CD14-positive monocyte (primary cell): ENCODE data around the gene MBNL2. TPM values are rescaled to one million over a fixed set of nuclear protein-coding genes. Genes with fewer than 3 reads are reported as not detected.

ENCODE experiments used
- DNase-seq, 3 donors: peaks; one replicate each; pipeline ENCODE4 v3.0.0-alpha.2; 2011 to 2022
- H2AFZ ChIP-seq: 2 replicates; pipeline ENCODE4 v1.6.0; 2012; ENCODE audit warnings: mild to moderate bottlenecking, low read depth, low read length, inconsistent platforms; ENCODE audit not compliant: insufficient read depth, poor library complexity, severe bottlenecking
- H3K27ac ChIP-seq, 2 donors: 1 replicate in 1 of 2; 2 replicates in 1 of 2; pipeline ENCODE4 v1.5.1; 2012 to 2013; ENCODE audit warnings: low read length in 2 of 2, control low read depth in 1 of 2, inconsistent platforms in 1 of 2, low read depth in 1 of 2, mild to moderate bottlenecking in 1 of 2
- H3K27me3 ChIP-seq, 2 donors: one replicate each; pipeline versions ENCODE4 v1.6.0 to v1.6.1; 2011 to 2013; ENCODE audit warnings: low read length in 2 of 2; ENCODE audit not compliant: control insufficient read depth in 2 of 2, insufficient read depth in 2 of 2
- H3K36me3 ChIP-seq, 2 donors: replicated peaks in 1 of 2; 1 replicate in 1 of 2; 2 replicates in 1 of 2; pipeline versions ENCODE4 v1.5.1 to v1.6.1; 2012 to 2013; ENCODE audit warnings: low read length in 2 of 2, control low read depth in 1 of 2, inconsistent platforms in 1 of 2, mild to moderate bottlenecking in 1 of 2; ENCODE audit not compliant: insufficient read depth in 2 of 2, control insufficient read depth in 1 of 2
- H3K4me1 ChIP-seq, 2 donors: 1 replicate in 1 of 2; 2 replicates in 1 of 2; pipeline versions ENCODE4 v1.5.1 to v1.6.1; 2012 to 2013; ENCODE audit warnings: low read length in 2 of 2, control low read depth in 1 of 2, inconsistent platforms in 1 of 2, mild to moderate bottlenecking in 1 of 2, moderate library complexity in 1 of 2; ENCODE audit not compliant: insufficient read depth in 2 of 2, control insufficient read depth in 1 of 2
- H3K4me2 ChIP-seq: replicated peaks from 2 replicates; pipeline ENCODE3; 2012; ENCODE audit warnings: low read length, moderate library complexity, mild to moderate bottlenecking; ENCODE audit not compliant: poor library complexity, severe bottlenecking; ENCODE audit errors: extremely low read depth
- H3K4me3 ChIP-seq, 3 experiments: fragments of 200-600 bp in 1 of 3; sonication (generic) in 1 of 3; replicated peaks in 1 of 3; 1 replicate in 2 of 3; 2 replicates in 1 of 3; pipeline ENCODE4 v1.5.1; 2011 to 2013; ENCODE audit warnings: low read length in 3 of 3, mild to moderate bottlenecking in 3 of 3, control low read depth in 2 of 3, low read depth in 2 of 3, inconsistent platforms in 1 of 3, moderate library complexity in 1 of 3
- H3K79me2 ChIP-seq: 2 replicates; pipeline ENCODE4 v1.6.0; 2012; ENCODE audit warnings: mild to moderate bottlenecking, control low read depth, inconsistent platforms, low read length, moderate library complexity; ENCODE audit not compliant: insufficient read depth
- H3K9ac ChIP-seq: 2 replicates; pipeline ENCODE4 v1.6.0; 2017; ENCODE audit warnings: low read length, mild to moderate bottlenecking; ENCODE audit not compliant: insufficient read depth, poor library complexity, severe bottlenecking
- H3K9me3 ChIP-seq, 2 donors: replicated peaks in 1 of 2; 1 replicate in 1 of 2; 2 replicates in 1 of 2; pipeline versions ENCODE4 v1.5.1 to v1.6.1; 2012 to 2013; ENCODE audit warnings: low read length in 2 of 2, control low read depth in 1 of 2; ENCODE audit not compliant: control insufficient read depth in 1 of 2, insufficient read depth in 1 of 2
- H4K20me1 ChIP-seq: 2 replicates; pipeline ENCODE4 v1.6.0; 2012; ENCODE audit warnings: mild to moderate bottlenecking, low read length, control low read depth, moderate library complexity; ENCODE audit not compliant: insufficient read depth
- H3K27ac Mint-ChIP-seq, 7 donors: one replicate each; pipeline ENCODE4 v1.8.0; 2020; ENCODE audit warnings: mild to moderate bottlenecking in 7 of 7, mixed read lengths in 7 of 7, moderate library complexity in 6 of 7, inconsistent platforms in 2 of 7
- H3K27me3 Mint-ChIP-seq, 3 donors: one replicate each; pipeline ENCODE4 v1.8.0; 2021 to 2022; ENCODE audit warnings: low read depth in 3 of 3, mild to moderate bottlenecking in 3 of 3, mixed read lengths in 3 of 3, moderate library complexity in 3 of 3, inconsistent platforms in 1 of 3
- H3K36me3 Mint-ChIP-seq, 2 donors: one replicate each; pipeline ENCODE4 v1.8.0; 2020; ENCODE audit warnings: mixed read lengths in 2 of 2, inconsistent platforms in 1 of 2, mild to moderate bottlenecking in 1 of 2
- H3K4me1 Mint-ChIP-seq: one replicate; pipeline ENCODE4 v1.8.0; 2020; ENCODE audit warnings: mild to moderate bottlenecking, mixed read lengths
- H3K4me3 Mint-ChIP-seq, 2 donors: one replicate each; pipeline ENCODE4 v1.8.0; 2020; ENCODE audit warnings: mild to moderate bottlenecking in 2 of 2, mixed read lengths in 2 of 2, moderate library complexity in 1 of 2
- H3K9me3 Mint-ChIP-seq, 7 donors: one replicate each; pipeline ENCODE4 v1.8.0; 2020 to 2022; ENCODE audit warnings: mixed read lengths in 7 of 7, mild to moderate bottlenecking in 6 of 7, moderate library complexity in 6 of 7, inconsistent platforms in 2 of 7
- CTCF ChIP-seq: fragments of 200-600 bp; IDR thresholded peaks from one replicate; pipeline ENCODE4 v1.8.0; 2022; ENCODE audit warnings: antibody characterized with exemption, mild to moderate bottlenecking
- WGBS: methylation state at CpG from one replicate; pipeline ENCODE4 v1.1.5; 2013; ENCODE audit warnings: missing lambda C conversion rate; ENCODE audit not compliant: insufficient coverage; 5-methylcytosine and 5-hydroxymethylcytosine counted together
- intact Hi-C, 2 donors: fragments of 100-400 bp; cut with micrococcal nuclease; formaldehyde crosslinking; loops; one replicate each; pipeline versions ENCODE4 v1.15.0 to v1.15.1; 2023
- polyA plus RNA-seq, 3 donors: library from polyadenylated mRNA; depleted of rRNA in 1 of 3; unstranded in 2 of 3; stranded (reverse) in 1 of 3; fragments of 300-500 nt in 2 of 3; fragments of >200 nt in 1 of 3; fragmentation: Illumina TruSeq in 2 of 3; gene quantifications; 1 replicate in 2 of 3; 2 replicates in 1 of 3; pipeline ENCODE4 v1.2.3, GENCODE V29; 2012 to 2021

The MBNL2 gene
- polyA plus RNA-seq, 3 donors = 8.5 to 15.5 (median 13.4) TPM

DNA sequence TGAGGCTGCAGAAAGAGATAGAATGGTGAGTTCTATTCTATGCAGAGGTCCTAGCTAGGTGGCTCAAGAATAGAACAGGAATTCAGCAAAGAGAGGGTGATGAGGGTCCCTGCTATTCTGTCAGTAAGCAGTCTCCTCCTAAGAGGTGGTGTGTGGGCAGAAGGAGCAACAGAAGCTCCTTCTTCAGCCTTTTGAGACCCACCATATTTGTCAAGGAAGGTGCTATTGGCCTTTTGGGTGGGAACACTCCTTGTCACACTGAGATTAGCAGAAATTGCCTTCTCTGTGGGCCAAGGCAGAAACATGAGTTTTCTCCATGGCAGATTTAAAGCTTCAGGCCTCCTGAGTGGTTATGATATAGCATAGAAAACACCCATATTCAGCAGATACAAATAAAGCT lies 172.4 kb downstream of the MBNL2 start:
- Histone ChIP-seq H3K27ac (no peak overlapping the region), H3K9ac (no peak overlapping the region), H3K36me3 (peaks cover 6 to 18% of the 10 kb centered on the region in 2 donors), H4K20me1 (no peaks in the 10 kb centered on the region), H2AFZ (no peak overlapping the region), H3K4me3 (no peak overlapping the region), H3K4me1 (no peaks in the 10 kb centered on the region), H3K4me2 (no peak overlapping the region), H3K9me3 (no peaks in the 10 kb centered on the region), H3K79me2 (no peaks in the 10 kb centered on the region), H3K27me3 (no peaks in the 10 kb centered on the region)
- Mint-ChIP-seq H3K9me3 (no peaks in the 10 kb centered on the region), H3K4me1 (no peaks in the 10 kb centered on the region), H3K27ac (no peak overlapping the region), H3K36me3 (peaks cover 7 to 14% of the 10 kb centered on the region in 2 donors), H3K27me3 (peaks cover 0 to 3% (median 0%) of the 10 kb centered on the region in 3 donors), H3K4me3 (no peak overlapping the region)
- intact Hi-C loops = no loop called here
- DNase-seq = no peak
- TF ChIP-seq CTCF = no peak

- H3K4me3 Mint-ChIP-seq = no peak overlapping the region
Measured at GRCh38 chr13:97395447-97396136, 173.5 kb downstream of the MBNL2 start.

More at GRCh38 chr13:97395447-97396136, 173.5 kb downstream of the MBNL2 start:
- Histone ChIP-seq H3K4me1 (no peaks in the 10 kb centered on the region), H3K9me3 (no peaks in the 10 kb centered on the region), H3K9ac (no peak overlapping the region), H3K27me3 (no peaks in the 10 kb centered on the region), H3K79me2 (no peaks in the 10 kb centered on the region), H2AFZ (no peak overlapping the region), H3K4me2 (no peak overlapping the region), H3K27ac (no peak overlapping the region), H3K4me3 (no peak overlapping the region), H3K36me3 (peaks cover 6 to 18% of the 10 kb centered on the region in 2 donors), H4K20me1 (no peaks in the 10 kb centered on the region)
- no peak for TF ChIP-seq CTCF
- Mint-ChIP-seq H3K9me3 (peaks cover 0 to 2% (median 0%) of the 10 kb centered on the region in 7 donors), H3K27me3 (peaks cover 0 to 3% (median 0%) of the 10 kb centered on the region in 3 donors), H3K4me1 (no peaks in the 10 kb centered on the region), H3K27ac (no peak overlapping the region), H3K36me3 (peaks cover 7 to 14% of the 10 kb centered on the region in 2 donors)
- DNase-seq = no peak
- intact Hi-C loops = no loop called here
- WGBS = no CpG with 5 or more reads among the region's 4 CpGs
